ENCODE results near the gene IL17F.

GRCh38 chr6:52208612-52209011, 35.7 kb downstream of the IL17F start:
- TF ChIP-seq EP300 (IDR thresholded peaks at IDR 0.05) (no peak), CTCF (IDR thresholded peaks at IDR 0.05) (no peak)
